Endothelial cell of umbilical vein (primary cell): ENCODE data around the gene TLR9. TPM values are rescaled to one million over a fixed set of nuclear protein-coding genes. Genes with fewer than 3 reads are reported as not detected.

Source experiments
- BruUV-seq: library from RNA; stranded (reverse); fragments of 400-500 nt; replicated peaks from 2 replicates; lab custom pipeline; 2021; lab: Mats Ljungman, UMichigan
- CTCF ChIA-PET: fragments of 300-600, 350-600 bp; sonication (Branson Sonifier 250); formaldehyde crosslinking; loops from one replicate; lab custom pipeline; 2021; ENCODE audit warnings: antibody characterized with exemption, inconsistent platforms; lab: Charles Lee
- POLR2A ChIA-PET: fragments of 300-600, 350-600 bp; sonication (Branson Sonifier 250); formaldehyde crosslinking; loops from one replicate; lab custom pipeline; 2021; ENCODE audit warnings: antibody characterized with exemption, inconsistent platforms; lab: Charles Lee
- DNase-seq: peaks from one replicate; pipeline ENCODE4 v3.0.0-alpha.2; 2011; ENCODE audit warnings: low read depth, low spot score
- FAIRE-seq: peaks from 2 replicates; lab custom pipeline; 2011; peaks lifted over from hg19 to GRCh38; lab: Jason Lieb, UNC
- H2AFZ ChIP-seq: 2 replicates; pipeline ENCODE4 v1.6.0; 2012; ENCODE audit warnings: low read depth, low read length, control low read depth, inconsistent platforms
- H3K27ac ChIP-seq: 2 replicates; pipeline ENCODE4 v1.5.1; 2011; ENCODE audit warnings: low read depth, mild to moderate bottlenecking, control low read depth, low read length, moderate library complexity; ENCODE audit not compliant: insufficient read depth
- H3K27me3 ChIP-seq, 2 experiments: 2 replicates each; pipeline versions ENCODE4 v1.6.0 to v1.6.1; 2011; ENCODE audit warnings: low read length in 2 of 2, mixed read lengths in 1 of 2; ENCODE audit not compliant: control insufficient read depth in 2 of 2, insufficient read depth in 2 of 2
- H3K36me3 ChIP-seq, 2 experiments: 2 replicates in 1 of 2; 3 replicates in 1 of 2; pipeline ENCODE4 v1.5.1; 2011; ENCODE audit warnings: low read length in 2 of 2, mild to moderate bottlenecking in 1 of 2, moderate library complexity in 1 of 2; ENCODE audit not compliant: control insufficient read depth in 2 of 2, insufficient read depth in 2 of 2; ENCODE audit errors: extremely low read depth in 1 of 2
- H3K4me1 ChIP-seq: 3 replicates; pipeline ENCODE4 v1.5.1; 2011; ENCODE audit warnings: mild to moderate bottlenecking, low read length; ENCODE audit not compliant: control insufficient read depth, insufficient read depth; ENCODE audit errors: extremely low read depth
- H3K4me2 ChIP-seq: 2 replicates; pipeline ENCODE4 v1.6.1; 2011; ENCODE audit warnings: low read length, control low read depth, mixed read lengths; ENCODE audit not compliant: insufficient read depth
- H3K4me3 ChIP-seq, 3 experiments: fragments of 200-600 bp in 1 of 3; sonication (generic), shearing (Covaris generic) in 1 of 3; replicated peaks in 1 of 3; 2 replicates each; pipeline ENCODE4 v1.5.1; 2011 to 2016; ENCODE audit warnings: control low read depth in 3 of 3, low read length in 3 of 3, mild to moderate bottlenecking in 2 of 3, inconsistent platforms in 1 of 3, low read depth in 1 of 3, moderate library complexity in 1 of 3; ENCODE audit not compliant: insufficient read depth in 1 of 3
- H3K79me2 ChIP-seq: 2 replicates; pipeline ENCODE4 v1.6.0; 2012; ENCODE audit warnings: low read length, inconsistent platforms; ENCODE audit not compliant: control insufficient read depth, insufficient read depth
- H3K9ac ChIP-seq: replicated peaks from 2 replicates; pipeline ENCODE3; 2011; ENCODE audit warnings: low read length, control low read depth; ENCODE audit not compliant: insufficient read depth; ENCODE audit errors: extremely low read depth
- H3K9me1 ChIP-seq: replicated peaks from 3 replicates; pipeline ENCODE4 v1.6.0; 2011; ENCODE audit warnings: mild to moderate bottlenecking, low read length; ENCODE audit not compliant: control insufficient read depth, insufficient read depth; ENCODE audit errors: extremely low read depth
- H3K9me3 ChIP-seq: replicated peaks from 2 replicates; pipeline ENCODE4 v1.5.1; 2012; ENCODE audit warnings: low read length, inconsistent platforms; ENCODE audit not compliant: control insufficient read depth, insufficient read depth
- H4K20me1 ChIP-seq: replicated peaks from 2 replicates; pipeline ENCODE3; 2011; ENCODE audit warnings: mild to moderate bottlenecking, low read length; ENCODE audit not compliant: control insufficient read depth, insufficient read depth; ENCODE audit errors: extremely low read depth
- CTCF ChIP-seq, 2 donors: IDR thresholded peaks; 1 replicate in 1 of 2; 2 replicates in 1 of 2; pipeline ENCODE4 v1.5.1; 2011; ENCODE audit warnings: low read length in 2 of 2, mild to moderate bottlenecking in 2 of 2, moderate library complexity in 2 of 2, control low read depth in 1 of 2, inconsistent platforms in 1 of 2, low read depth in 1 of 2; ENCODE audit not compliant: insufficient read depth in 1 of 2; ENCODE audit errors: extremely low read depth in 1 of 2
- EZH2 ChIP-seq: IDR thresholded peaks from 2 replicates; pipeline ENCODE4 v1.6.1; 2012; ENCODE audit warnings: borderline replicate concordance, low read depth, mild to moderate bottlenecking, moderate library complexity, low read length, inconsistent platforms; ENCODE audit not compliant: severe bottlenecking
- FOS ChIP-seq: IDR thresholded peaks from 2 replicates; pipeline ENCODE4 v1.6.1; 2011; ENCODE audit warnings: mild to moderate bottlenecking, low read length, moderate library complexity, borderline replicate concordance; ENCODE audit not compliant: insufficient read depth
- GATA2 ChIP-seq: IDR thresholded peaks from 2 replicates; pipeline ENCODE4 v1.7.0; 2011; ENCODE audit warnings: low read depth, mild to moderate bottlenecking, moderate library complexity, mixed read lengths, low read length; ENCODE audit not compliant: insufficient read length, insufficient read depth
- JUN ChIP-seq: IDR thresholded peaks from 2 replicates; pipeline ENCODE4 v1.6.1; 2011; ENCODE audit warnings: borderline replicate concordance, low read depth; ENCODE audit not compliant: insufficient read length, insufficient read depth
- MAX ChIP-seq: IDR thresholded peaks from 2 replicates; pipeline ENCODE4 v1.6.1; 2011; ENCODE audit not compliant: insufficient read depth, insufficient read length
- MYC ChIP-seq: IDR thresholded peaks from one replicate; pipeline ENCODE4 v1.6.1; 2011; ENCODE audit warnings: mild to moderate bottlenecking, low read depth, low read length
- POLR2A ChIP-seq: IDR thresholded peaks from 2 replicates; pipeline ENCODE4 v1.6.1; 2012; ENCODE audit warnings: low read depth, mild to moderate bottlenecking, control low read depth, low read length
- POLR2AphosphoS5 ChIP-seq: IDR thresholded peaks from 2 replicates; pipeline ENCODE4 v1.6.1; 2012; ENCODE audit warnings: low read depth, mild to moderate bottlenecking, control low read depth, low read length, moderate library complexity; ENCODE audit not compliant: insufficient read depth
- dilution Hi-C: fragments of 300-500 bp; cut with MboI; formaldehyde crosslinking; loops from one replicate; pipeline ENCODE4 v1.15.0; 2019; ENCODE audit warnings: low sequenced_read_pairs; ENCODE audit not compliant: extremely low pct_ligation_motif_present
- intact Hi-C: fragments of 100-400 bp; cut with micrococcal nuclease; formaldehyde crosslinking; loops from one replicate; pipeline ENCODE4 v1.10.0; 2022
- polyA plus RNA-seq, 4 experiments: library from polyadenylated mRNA; depleted of rRNA in 3 of 4; stranded (reverse) in 3 of 4; unstranded in 1 of 4; fragments of >200 nt; gene quantifications; 2 replicates each; pipeline versions ENCODE4 v1.2.1 to v1.2.3, GENCODE V29; 2011 to 2012; ENCODE audit warnings: missing spikeins in 1 of 4
- total RNA-seq: library from RNA; stranded (reverse); gene quantifications from 2 replicates; pipeline ENCODE4 v1.2.3, GENCODE V29; 2021

TLR9 gene
- total and polyA plus RNA-seq, 2 donors (not counting 3 experiments of a cell fraction or from before 2014, with no cell fraction given): not detected

GRCh38 chr3:52172262-52172757 is 53.1 kb downstream of the TLR9 start:
- H3K79me2 ChIP-seq: no peaks in the 10 kb centered on the region
- H3K27ac ChIP-seq: no peak overlapping the region
- ChIA-PET CTCF (interaction anchor here (1.7 to 2.7 kb wide), 2 partner anchors 11 to 48 kb away, joined by 5 to 11 read pairs; no protein-coding TSS in a partner anchor), POLR2A (no interaction called here)
- dilution Hi-C loops (no loop called here), intact Hi-C loops (no loop called here)
- FAIRE-seq: no peak
- H3K9me3 ChIP-seq: no peaks in the 10 kb centered on the region
- TF ChIP-seq POLR2AphosphoS5 (no peak), GATA2 (no peak), FOS (no peak), MYC (no peak), EZH2 (no peak), POLR2A (no peak), JUN (no peak), MAX (no peak), CTCF (IDR thresholded peaks at IDR 0.05; ENCODE audit: extremely low read depth in 1 of 2, insufficient read depth in 1 of 2, low read depth in 1 of 2, low read length in 2 of 2) (no peak)
- BruUV-seq: no TSS peak
- no peak overlapping the region for H3K9ac ChIP-seq
- no peak overlapping the region for H3K4me2 ChIP-seq
- no peak for DNase-seq
- no peak overlapping the region for H3K4me3 ChIP-seq
- no peaks in the 10 kb centered on the region for H3K9me1 ChIP-seq
- H2AFZ ChIP-seq: no peak overlapping the region
- H3K4me1 ChIP-seq: no peaks in the 10 kb centered on the region
- H3K27me3 ChIP-seq: no peaks in the 10 kb centered on the region
- H4K20me1 ChIP-seq: no peaks in the 10 kb centered on the region
- H3K36me3 ChIP-seq: no peaks in the 10 kb centered on the region
